Erythroblast (primary cell): ENCODE data around the gene ARRB1.

Experiments used
- GATA1 ChIP-seq: IDR thresholded peaks from 2 replicates; pipeline ENCODE4 v1.6.1; 2011; ENCODE audit warnings: low read depth, mild to moderate bottlenecking, control low read depth, low read length, moderate library complexity
- POLR2A ChIP-seq: IDR thresholded peaks from 2 replicates; pipeline ENCODE4 v1.6.1; 2011; ENCODE audit warnings: mild to moderate bottlenecking, low read length

DNA sequence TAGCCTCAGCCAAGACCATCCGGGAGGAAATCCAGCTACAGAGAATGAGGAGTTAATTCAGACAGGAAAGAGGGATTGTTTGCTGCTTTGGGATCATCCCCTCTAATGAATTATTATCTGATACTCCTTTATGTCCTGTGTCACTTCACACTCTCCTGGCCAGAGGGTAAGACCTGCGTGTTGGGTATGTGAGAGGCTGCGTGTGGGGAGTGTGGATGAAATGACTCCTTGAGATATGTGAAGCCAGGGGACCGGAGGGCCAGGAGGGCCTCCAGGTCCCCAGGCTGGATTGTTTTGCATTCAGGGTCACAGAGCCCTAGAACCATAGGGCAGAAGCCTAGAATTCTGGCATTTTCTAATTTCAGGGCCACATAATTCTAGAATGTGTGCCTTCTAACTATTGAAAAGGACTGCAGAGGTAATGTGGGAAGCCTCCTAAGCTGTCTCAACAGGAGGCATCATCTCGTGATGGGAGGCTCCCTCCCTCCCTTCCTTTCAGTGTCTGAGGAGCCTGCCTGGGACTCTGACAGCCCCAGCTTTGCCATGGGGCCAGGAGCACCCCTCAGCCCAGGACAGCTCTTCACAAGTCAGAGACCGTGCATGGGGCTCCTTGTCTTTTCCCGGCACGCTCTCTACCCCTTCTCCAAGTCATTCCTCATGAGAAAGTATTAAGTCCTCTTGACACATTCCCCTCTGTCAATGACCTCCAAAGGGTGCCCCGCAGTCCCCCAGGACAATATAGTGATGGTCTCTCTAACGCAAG is 107.2 kb downstream of the ARRB1 start:
- no peak for TF ChIP-seq POLR2A
- TF ChIP-seq GATA1, result no peak
